ENCODE results near the gene MPZL3. TPM values are rescaled to one million over a fixed set of nuclear protein-coding genes. Genes with fewer than 3 reads are reported as not detected.

Gene MPZL3
- total RNA-seq, 4 donors from 2014 or later, result 0.42 to 0.52 (median 0.48) TPM

- 83% methylated on average over 3 of the region's 3 CpGs for WGBS
- TF ChIP-seq EP300 (IDR thresholded peaks at IDR 0.05), result no peak
- H3K27ac ChIP-seq (replicated peaks in 1 of 4), result no peak overlapping the region
- no peaks in the 10 kb centered on the region for H3K9me3 ChIP-seq
- no peaks in the 10 kb centered on the region for H3K36me3 ChIP-seq
- intact Hi-C loops (cut with DNase I), result no loop called here
- H3K4me3 ChIP-seq, result no peak overlapping the region
- no peak for DNase-seq (ENCODE audit: extremely low spot score)
- peaks cover 0 to 53% (median 0%) of the 10 kb centered on the region in 4 donors for H3K27me3 ChIP-seq
- H3K4me1 ChIP-seq, result peaks cover 0 to 9% (median 2%) of the 10 kb centered on the region in 4 donors
Measured at GRCh38 chr11:118215262-118215661, 36.9 kb downstream of the MPZL3 start.

- DNase-seq (ENCODE audit: extremely low spot score), result no peak
- no peaks in the 10 kb centered on the region for H3K36me3 ChIP-seq
- no peak for TF ChIP-seq CTCF (IDR thresholded peaks at IDR 0.05)
- TF ChIP-seq POLR2AphosphoS5 (IDR thresholded peaks at IDR 0.05), result no peak
- no peak for TF ChIP-seq EP300 (IDR thresholded peaks at IDR 0.05)
- no peak for TF ChIP-seq POLR2A (IDR thresholded peaks at IDR 0.05; ENCODE audit: low read depth)
- peaks cover 0 to 9% (median 2%) of the 10 kb centered on the region in 4 donors for H3K4me1 ChIP-seq
- H3K4me3 ChIP-seq, result no peak overlapping the region
- H3K27me3 ChIP-seq, result peaks cover 0 to 51% (median 0%) of the 10 kb centered on the region in 4 donors
- intact Hi-C loops (cut with DNase I), result no loop called here
- H3K9me3 ChIP-seq, result no peaks in the 10 kb centered on the region
- WGBS, result 65% methylated on average over 6 of the region's 6 CpGs
- no peak overlapping the region for H3K27ac ChIP-seq (replicated peaks in 1 of 4)
Measured at GRCh38 chr11:118214210-118214914, 37.8 kb downstream of the MPZL3 start.

- TF ChIP-seq POLR2A (IDR thresholded peaks at IDR 0.05; ENCODE audit: low read depth) (no peak), EP300 (IDR thresholded peaks at IDR 0.05) (no peak), POLR2AphosphoS5 (IDR thresholded peaks at IDR 0.05) (no peak), CTCF (IDR thresholded peaks at IDR 0.05) (no peak)
- intact Hi-C loops (cut with DNase I), result no loop called here
- Histone ChIP-seq H3K27ac (replicated peaks in 1 of 4) (no peak overlapping the region), H3K27me3 (peaks cover 0 to 55% (median 0%) of the 10 kb centered on the region in 4 donors), H3K4me1 (peaks cover 0 to 9% (median 2%) of the 10 kb centered on the region in 4 donors), H3K4me3 (no peak overlapping the region), H3K36me3 (no peaks in the 10 kb centered on the region), H3K9me3 (no peaks in the 10 kb centered on the region)
- WGBS, result 95% methylated on average over 2 of the region's 2 CpGs
- DNase-seq (ENCODE audit: extremely low spot score), result no peak
Measured at GRCh38 chr11:118213781-118214180, 38.4 kb downstream of the MPZL3 start.

- Histone ChIP-seq H3K4me3 (no peak overlapping the region), H3K4me1 (peaks cover 0 to 9% (median 2%) of the 10 kb centered on the region in 4 donors), H3K9me3 (no peaks in the 10 kb centered on the region), H3K27ac (replicated peaks in 1 of 4) (no peak overlapping the region), H3K36me3 (no peaks in the 10 kb centered on the region), H3K27me3 (peaks cover 0 to 53% (median 0%) of the 10 kb centered on the region in 4 donors)
- WGBS, result 77% methylated on average over 4 of the region's 4 CpGs
- DNase-seq (ENCODE audit: extremely low spot score), result no peak
- intact Hi-C loops (cut with DNase I), result no loop called here
- TF ChIP-seq CTCF (IDR thresholded peaks at IDR 0.05) (no peak), EP300 (IDR thresholded peaks at IDR 0.05) (no peak), POLR2AphosphoS5 (IDR thresholded peaks at IDR 0.05) (no peak), POLR2A (IDR thresholded peaks at IDR 0.05; ENCODE audit: low read depth) (no peak)
Measured at GRCh38 chr11:118213201-118213600, 39.0 kb downstream of the MPZL3 start.

GRCh38 chr11:118212781-118213191 lies 39.4 kb downstream of the MPZL3 start:
- no peak for TF ChIP-seq POLR2A (IDR thresholded peaks at IDR 0.05; ENCODE audit: low read depth)
- no peak for TF ChIP-seq CTCF (IDR thresholded peaks at IDR 0.05)
- TF ChIP-seq POLR2AphosphoS5 (IDR thresholded peaks at IDR 0.05), result no peak
- TF ChIP-seq EP300 (IDR thresholded peaks at IDR 0.05), result no peak
- H3K27ac ChIP-seq (replicated peaks in 1 of 4), result no peak overlapping the region
- no peaks in the 10 kb centered on the region for H3K36me3 ChIP-seq
- DNase-seq (ENCODE audit: extremely low spot score), result no peak
- WGBS, result 69% methylated on average over 2 of the region's 2 CpGs
- no peaks in the 10 kb centered on the region for H3K9me3 ChIP-seq
- H3K4me3 ChIP-seq, result no peak overlapping the region
- intact Hi-C loops (cut with DNase I), result no loop called here
- H3K27me3 ChIP-seq, result peaks cover 0 to 49% (median 0%) of the 10 kb centered on the region in 4 donors
- peaks cover 0 to 9% (median 2%) of the 10 kb centered on the region in 4 donors for H3K4me1 ChIP-seq
